Skeletal muscle satellite cell (primary cell): Measurements from ENCODE around the gene TEAD1.

Experiments
- H3K27me3 ChIP-seq: 2 replicates; pipeline ENCODE4 v1.7.0; 2013; ENCODE audit warnings: low read length; ENCODE audit not compliant: control insufficient read depth, insufficient read depth
- H3K36me3 ChIP-seq: 2 replicates; pipeline ENCODE4 v1.7.0; 2013; ENCODE audit warnings: mild to moderate bottlenecking, control low read depth, low read length; ENCODE audit not compliant: insufficient read depth
- H3K4me1 ChIP-seq: 2 replicates; pipeline ENCODE4 v1.7.0; 2013; ENCODE audit warnings: low read length; ENCODE audit not compliant: control insufficient read depth, insufficient read depth
- H3K4me2 ChIP-seq: 2 replicates; pipeline ENCODE4 v1.7.0; 2013; ENCODE audit warnings: mild to moderate bottlenecking, low read length
- H3K4me3 ChIP-seq: 2 replicates; pipeline ENCODE4 v1.7.0; 2013; ENCODE audit warnings: low read length
- H3K9ac ChIP-seq: 2 replicates; pipeline ENCODE4 v1.7.0; 2013; ENCODE audit warnings: mild to moderate bottlenecking, low read depth, low read length, moderate library complexity
- H3K9me3 ChIP-seq: replicated peaks from 2 replicates; pipeline ENCODE4 v1.7.0; 2013; ENCODE audit warnings: mild to moderate bottlenecking, control low read depth, low read length

Gene TEAD1

GRCh38 chr11:12838463-12839123, 164.4 kb downstream of the TEAD1 start:
- Histone ChIP-seq H3K9ac (peak overlapping the region; percentile 72), H3K27me3 (no peaks in the 10 kb centered on the region), H3K36me3 (peaks cover 4% of the 10 kb centered on the region), H3K4me3 (peak overlapping the region; percentile 41), H3K9me3 (no peaks in the 10 kb centered on the region), H3K4me2 (peak overlapping the region; percentile 77), H3K4me1 (peaks cover 60% of the 10 kb centered on the region)

GRCh38 chr11:12840871-12841660, 166.8 kb downstream of the TEAD1 start:
- Histone ChIP-seq H3K27me3 (no peaks in the 10 kb centered on the region), H3K9ac (peak overlapping the region; percentile 16), H3K4me1 (peaks cover 74% of the 10 kb centered on the region), H3K4me3 (no peak overlapping the region), H3K4me2 (peak overlapping the region; percentile 53), H3K36me3 (peaks cover 4% of the 10 kb centered on the region), H3K9me3 (no peaks in the 10 kb centered on the region)

- peak overlapping the region; percentile 44 for H3K9ac ChIP-seq
- no peaks in the 10 kb centered on the region for H3K9me3 ChIP-seq
- H3K4me1 ChIP-seq = peaks cover 85% of the 10 kb centered on the region
- H3K27me3 ChIP-seq = no peaks in the 10 kb centered on the region
- no peaks in the 10 kb centered on the region for H3K36me3 ChIP-seq
- no peak overlapping the region for H3K4me3 ChIP-seq
- H3K4me2 ChIP-seq = peak overlapping the region; percentile 53
Observed at GRCh38 chr11:12841946-12842630, 167.9 kb downstream of the TEAD1 start.

GRCh38 chr11:12842933-12843636, 168.9 kb downstream of the TEAD1 start:
- H3K36me3 ChIP-seq = no peaks in the 10 kb centered on the region
- peak overlapping the region; percentile 53 for H3K4me2 ChIP-seq
- H3K9me3 ChIP-seq = no peaks in the 10 kb centered on the region
- peak overlapping the region; percentile 44 for H3K9ac ChIP-seq
- H3K4me1 ChIP-seq = peaks cover 85% of the 10 kb centered on the region
- H3K27me3 ChIP-seq = no peaks in the 10 kb centered on the region
- H3K4me3 ChIP-seq = no peak overlapping the region

- Histone ChIP-seq H3K9me3 (no peaks in the 10 kb centered on the region), H3K4me3 (no peak overlapping the region), H3K36me3 (no peaks in the 10 kb centered on the region), H3K4me2 (peak overlapping the region; percentile 41), H3K4me1 (peaks cover 66% of the 10 kb centered on the region), H3K9ac (no peak overlapping the region), H3K27me3 (no peaks in the 10 kb centered on the region)
Observed at GRCh38 chr11:12845163-12845562, 170.9 kb downstream of the TEAD1 start.

GRCh38 chr11:12845739-12846358, 171.6 kb downstream of the TEAD1 start:
- H3K9me3 ChIP-seq = no peaks in the 10 kb centered on the region
- H3K9ac ChIP-seq = no peak overlapping the region
- H3K4me1 ChIP-seq = peaks cover 60% of the 10 kb centered on the region
- H3K4me2 ChIP-seq = peak overlapping the region; percentile 41
- no peaks in the 10 kb centered on the region for H3K27me3 ChIP-seq
- no peak overlapping the region for H3K4me3 ChIP-seq
- peaks cover 4% of the 10 kb centered on the region for H3K36me3 ChIP-seq

GRCh38 chr11:12846786-12847615, 172.8 kb downstream of the TEAD1 start:
- Histone ChIP-seq H3K4me1 (peaks cover 54% of the 10 kb centered on the region), H3K36me3 (peaks cover 7% of the 10 kb centered on the region), H3K27me3 (no peaks in the 10 kb centered on the region), H3K4me3 (no peak overlapping the region), H3K9ac (no peak overlapping the region), H3K4me2 (no peak overlapping the region), H3K9me3 (no peaks in the 10 kb centered on the region)

GRCh38 chr11:12848413-12848812, 174.2 kb downstream of the TEAD1 start:
- Histone ChIP-seq H3K27me3 (no peaks in the 10 kb centered on the region), H3K4me2 (no peak overlapping the region), H3K9ac (no peak overlapping the region), H3K9me3 (no peaks in the 10 kb centered on the region), H3K36me3 (peaks cover 7% of the 10 kb centered on the region), H3K4me3 (no peak overlapping the region), H3K4me1 (peaks cover 52% of the 10 kb centered on the region)

- Histone ChIP-seq H3K36me3 (peaks cover 7% of the 10 kb centered on the region), H3K4me2 (no peak overlapping the region), H3K4me1 (peaks cover 27% of the 10 kb centered on the region), H3K27me3 (no peaks in the 10 kb centered on the region), H3K4me3 (no peak overlapping the region), H3K9ac (no peak overlapping the region), H3K9me3 (no peaks in the 10 kb centered on the region)
Observed at GRCh38 chr11:12853325-12853651, 179.1 kb downstream of the TEAD1 start.

GRCh38 chr11:12853652-12854296, 179.6 kb downstream of the TEAD1 start:
- H3K9me3 ChIP-seq = no peaks in the 10 kb centered on the region
- H3K4me2 ChIP-seq = no peak overlapping the region
- no peak overlapping the region for H3K9ac ChIP-seq
- H3K4me1 ChIP-seq = peaks cover 27% of the 10 kb centered on the region
- H3K36me3 ChIP-seq = peaks cover 7% of the 10 kb centered on the region
- no peak overlapping the region for H3K4me3 ChIP-seq
- H3K27me3 ChIP-seq = no peaks in the 10 kb centered on the region
